DMS114 treated with DMSO at 0.1 percent for 48 hours (cell line): ENCODE results near the gene COL5A1.

ENCODE experiments used
- DNase-seq: peaks from one replicate; lab custom pipeline; 2025; ENCODE audit not compliant: unreplicated experiment; lab: John Stamatoyannopoulos, UW

Gene COL5A1

DNA sequence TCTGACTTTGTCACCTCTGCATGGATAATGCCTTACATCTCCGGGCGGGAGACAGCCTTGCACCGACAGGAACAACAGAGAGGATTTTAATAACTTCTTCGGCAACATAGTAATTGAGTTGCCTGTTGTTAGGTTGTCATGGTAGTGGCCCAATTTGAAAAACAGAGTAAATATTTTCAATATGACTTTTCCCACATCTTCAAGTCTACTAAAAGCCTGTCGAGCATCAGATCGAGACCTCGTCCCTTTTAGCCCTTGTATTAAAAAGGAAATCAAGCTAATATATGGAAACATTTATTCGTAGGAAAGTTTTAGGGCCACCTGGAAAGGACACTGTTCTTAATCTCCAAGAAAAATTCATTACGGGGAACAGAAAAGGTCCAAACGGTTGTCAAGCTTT, 168.2 kb downstream of the COL5A1 start:
- no peak for DNase-seq

GRCh38 chr9:134811079-134811672, 169.6 kb downstream of the COL5A1 start:
- DNase-seq, result no peak

GRCh38 chr9:134811673-134812342, 170.2 kb downstream of the COL5A1 start:
- no peak for DNase-seq

- DNase-seq, result no peak
Observed at GRCh38 chr9:134812343-134812673, 170.7 kb downstream of the COL5A1 start.

DNA sequence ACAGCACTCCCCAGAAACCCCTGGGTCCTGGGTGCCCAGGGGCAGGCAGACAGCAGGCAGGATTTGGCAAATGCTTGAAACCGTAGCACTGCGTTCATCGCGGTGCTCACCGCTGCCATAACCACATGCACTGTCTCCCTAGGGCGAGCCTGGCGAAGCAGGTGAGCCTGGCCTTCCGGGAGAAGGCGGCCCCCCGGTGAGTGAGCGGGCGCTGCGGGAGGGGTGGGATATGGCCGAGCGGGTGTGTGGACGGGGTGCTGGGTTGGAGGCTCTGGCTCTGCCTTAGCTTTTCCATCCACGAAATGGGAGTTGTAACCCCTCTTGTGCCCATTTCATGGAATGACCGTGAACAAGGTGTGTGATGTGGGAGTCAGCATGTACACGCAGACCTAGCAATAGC, 172.2 kb downstream of the COL5A1 start:
- DNase-seq, result no peak

GRCh38 chr9:134814598-134815215, 173.1 kb downstream of the COL5A1 start:
- DNase-seq, result no peak

DNA sequence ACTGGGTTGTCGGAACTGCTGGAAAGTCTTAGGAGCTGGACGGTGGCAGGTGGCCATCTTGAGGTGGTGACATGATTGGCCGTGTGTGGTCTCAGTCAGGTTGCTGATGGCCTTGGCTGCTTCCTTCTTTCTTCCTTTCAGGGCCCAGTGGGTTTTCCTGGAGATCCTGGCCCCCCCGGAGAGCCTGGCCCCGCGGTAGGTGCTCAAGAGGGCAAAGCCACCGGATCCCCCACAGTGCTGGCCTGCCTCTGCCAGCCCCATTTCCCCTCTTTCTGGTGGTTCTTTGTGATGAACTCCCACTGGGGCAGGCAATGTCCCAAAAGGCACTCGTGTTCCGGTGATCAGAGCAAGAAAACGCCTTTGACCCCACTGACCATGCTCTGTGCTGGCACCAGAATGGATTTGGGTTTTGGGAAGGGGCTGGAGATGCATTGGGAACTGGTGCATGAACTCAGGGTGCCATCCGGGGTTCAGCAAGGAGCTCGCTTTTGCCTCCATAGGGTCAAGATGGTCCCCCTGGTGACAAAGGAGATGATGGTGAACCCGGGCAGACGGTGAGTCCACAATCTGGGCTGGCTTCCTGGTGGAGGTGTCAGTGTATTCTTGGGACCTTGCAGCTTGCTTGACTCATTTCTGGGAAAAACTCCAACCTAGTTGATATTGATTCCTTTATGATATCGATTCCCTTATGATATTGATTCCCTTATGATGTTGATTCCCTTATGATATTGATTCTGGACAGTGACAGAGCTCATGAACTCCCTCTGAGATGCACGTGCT, 174.0 kb downstream of the COL5A1 start:
- DNase-seq, result no peak

GRCh38 chr9:134816264-134816663, 174.7 kb downstream of the COL5A1 start:
- DNase-seq, result no peak

GRCh38 chr9:134818000-134818568, 176.5 kb downstream of the COL5A1 start:
- no peak for DNase-seq

DNA sequence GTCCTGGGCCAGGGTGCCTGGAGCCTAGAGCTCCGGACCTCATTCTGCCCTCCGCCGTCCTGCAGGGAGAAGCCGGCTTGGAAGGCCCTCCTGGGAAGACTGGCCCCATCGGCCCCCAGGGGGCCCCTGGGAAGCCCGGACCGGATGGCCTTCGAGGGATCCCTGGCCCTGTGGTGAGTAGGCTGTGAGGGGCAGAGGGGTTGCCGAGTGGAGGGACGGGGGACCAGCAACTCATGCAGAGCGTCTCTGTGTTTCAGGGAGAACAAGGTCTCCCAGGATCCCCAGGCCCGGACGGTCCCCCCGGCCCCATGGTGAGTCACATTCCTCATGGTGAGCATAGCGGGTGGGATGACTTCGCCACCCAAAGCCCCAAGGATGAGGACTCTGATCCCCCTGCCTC, 177.0 kb downstream of the COL5A1 start:
- no peak for DNase-seq

- no peak for DNase-seq
Observed at GRCh38 chr9:134820901-134821300, 179.3 kb downstream of the COL5A1 start.

DNA sequence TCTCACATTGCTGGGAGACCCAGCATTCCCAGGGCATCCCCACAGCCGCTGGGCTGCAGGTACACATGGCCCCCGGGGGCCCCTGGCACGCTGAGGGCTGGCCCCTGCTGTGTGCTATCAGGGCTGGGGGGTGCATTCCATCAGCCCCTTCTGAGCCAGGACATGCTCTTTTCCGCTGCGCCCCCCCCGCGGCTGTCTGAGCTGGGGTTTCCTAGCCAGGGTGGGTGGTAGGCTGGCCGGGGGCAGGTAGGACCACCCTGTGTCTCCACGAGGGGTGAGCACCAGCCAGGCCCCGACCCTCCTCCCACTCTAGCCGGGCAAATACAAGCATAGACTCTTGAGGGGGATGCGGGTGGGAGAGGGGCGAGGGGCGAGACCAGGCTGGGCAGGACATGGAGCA, 180.9 kb downstream of the COL5A1 start:
- DNase-seq, result no peak

- DNase-seq, result no peak
Observed at GRCh38 chr9:134823623-134824022, 182.0 kb downstream of the COL5A1 start.

- DNase-seq, result no peak
Observed at GRCh38 chr9:134824583-134824982, 183.0 kb downstream of the COL5A1 start.

DNA sequence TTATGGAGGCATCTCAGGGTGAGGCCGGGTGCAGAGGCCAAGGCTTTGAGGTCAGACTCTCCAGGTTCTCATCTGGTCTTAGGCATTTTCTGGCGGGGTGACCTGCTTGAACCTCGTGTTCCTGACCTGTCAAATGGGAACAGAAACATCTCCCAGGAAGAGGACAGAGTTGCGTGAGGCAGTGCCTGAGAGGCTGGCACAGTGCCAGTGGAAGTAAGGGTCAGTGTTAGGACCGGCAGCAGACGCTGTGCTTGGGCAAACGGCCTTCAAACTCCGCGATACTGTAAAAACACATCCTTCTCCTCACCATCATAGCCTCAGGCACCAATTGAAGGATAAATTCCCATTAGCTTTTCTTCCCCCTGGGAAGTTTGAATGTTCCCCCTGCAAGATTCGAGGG, 183.4 kb downstream of the COL5A1 start:
- DNase-seq, result no peak

DNA sequence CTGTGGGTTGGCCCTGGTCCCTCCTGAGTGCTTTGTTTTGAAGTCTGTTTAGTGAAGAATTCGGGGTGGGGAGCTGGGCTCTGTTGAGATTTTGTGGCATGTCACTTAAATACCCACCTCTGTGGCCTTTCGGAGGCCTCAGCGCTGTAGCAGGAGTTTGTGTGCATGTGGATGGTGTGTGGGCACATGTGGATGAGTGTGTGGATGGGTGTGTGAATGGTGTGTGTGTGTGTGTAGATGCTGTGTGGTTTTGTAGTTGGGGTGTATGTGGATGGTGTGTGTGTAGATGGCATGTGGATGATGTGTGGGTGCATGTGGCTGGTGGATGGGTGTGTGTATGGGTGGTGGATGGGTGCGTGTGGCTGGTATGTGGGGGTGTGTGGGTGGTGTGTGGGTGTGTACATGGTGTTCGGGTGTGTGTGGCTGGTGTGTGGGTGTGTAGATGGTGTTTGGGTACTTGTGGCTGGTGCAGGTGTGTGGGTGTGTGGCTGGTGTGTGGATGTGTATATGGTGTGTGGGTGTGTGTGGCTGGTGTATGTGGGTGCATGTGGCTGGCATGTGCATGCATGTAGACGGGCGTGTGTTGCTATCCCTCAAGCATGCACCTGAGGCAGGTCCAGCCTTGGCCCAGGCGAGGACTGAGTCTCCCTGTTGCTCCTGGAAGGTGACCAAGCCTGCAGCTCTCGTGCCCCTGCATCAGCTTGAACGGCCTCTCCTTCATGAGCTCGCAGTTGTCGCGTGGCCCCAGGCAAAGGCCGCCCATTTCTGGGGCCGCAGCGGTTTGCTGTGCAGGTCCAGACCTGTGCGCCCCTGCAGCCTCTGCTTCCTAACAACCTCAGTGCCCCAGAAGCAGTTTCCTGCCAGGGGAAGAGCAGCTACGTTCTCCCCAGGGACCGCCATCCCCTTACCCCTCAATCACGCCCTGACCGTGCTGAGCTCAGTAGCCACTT, 185.0 kb downstream of the COL5A1 start:
- no peak for DNase-seq

- DNase-seq, result no peak
Observed at GRCh38 chr9:134827559-134827958, 186.0 kb downstream of the COL5A1 start.

DNA sequence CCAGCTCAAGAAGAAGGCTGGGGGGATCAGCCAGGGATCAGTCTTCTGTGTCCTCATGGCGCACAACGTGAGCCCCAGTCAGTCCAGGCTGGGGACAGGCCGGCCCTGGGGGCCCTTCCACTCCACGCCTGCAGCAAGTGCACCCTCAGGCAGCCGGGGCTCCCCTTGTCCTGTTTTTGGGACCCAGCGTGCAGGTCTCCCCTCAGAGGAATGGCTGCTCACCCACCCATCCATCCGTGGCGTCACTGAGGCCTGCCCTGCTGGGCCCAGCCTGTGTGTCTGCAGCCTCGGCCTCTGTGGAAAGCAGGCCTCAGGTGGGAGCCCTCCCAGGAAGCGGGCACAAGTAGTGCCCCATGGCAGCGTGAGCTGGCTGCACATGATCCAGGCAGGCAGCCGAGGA, 186.4 kb downstream of the COL5A1 start:
- DNase-seq, result no peak

DNA sequence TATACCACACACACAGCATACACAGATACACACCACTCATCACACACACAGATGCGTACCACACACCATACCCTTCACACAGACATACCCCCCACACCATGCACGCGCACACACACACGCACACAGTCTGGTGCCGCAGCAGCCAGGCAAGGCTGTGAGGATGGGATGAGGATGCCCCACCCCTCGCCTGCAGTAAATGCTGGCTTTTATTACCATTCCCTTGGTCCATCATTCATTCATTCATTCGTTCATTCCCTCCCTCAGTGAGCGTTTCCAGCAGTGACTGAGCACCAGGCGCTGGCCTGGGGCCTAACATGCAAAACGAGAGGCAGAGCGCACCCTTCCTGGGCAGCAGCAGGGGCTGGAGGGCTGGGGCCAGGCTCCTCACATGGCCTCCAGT, 187.3 kb downstream of the COL5A1 start:
- DNase-seq, result no peak

- no peak for DNase-seq
Observed at GRCh38 chr9:134829356-134829937, 187.8 kb downstream of the COL5A1 start.
